CD4-positive, alpha-beta T cell treated with Interleukin-17A for 1 hour (primary cell): Measurements from ENCODE around the gene DNAAF5.
"Not testable (repeated sequence)": the region's sequence is repeated elsewhere in the genome, so short reads cannot be mapped to it uniquely, and the experiment has no call there.

Source experiments
- DNase-seq: peaks from one replicate; pipeline ENCODE4 v3.0.0-alpha.2; 2020

Gene DNAAF5

GRCh38 chr7:730501-731439 is 4.3 kb downstream of the DNAAF5 start:
- DNase-seq: no peak

DNA sequence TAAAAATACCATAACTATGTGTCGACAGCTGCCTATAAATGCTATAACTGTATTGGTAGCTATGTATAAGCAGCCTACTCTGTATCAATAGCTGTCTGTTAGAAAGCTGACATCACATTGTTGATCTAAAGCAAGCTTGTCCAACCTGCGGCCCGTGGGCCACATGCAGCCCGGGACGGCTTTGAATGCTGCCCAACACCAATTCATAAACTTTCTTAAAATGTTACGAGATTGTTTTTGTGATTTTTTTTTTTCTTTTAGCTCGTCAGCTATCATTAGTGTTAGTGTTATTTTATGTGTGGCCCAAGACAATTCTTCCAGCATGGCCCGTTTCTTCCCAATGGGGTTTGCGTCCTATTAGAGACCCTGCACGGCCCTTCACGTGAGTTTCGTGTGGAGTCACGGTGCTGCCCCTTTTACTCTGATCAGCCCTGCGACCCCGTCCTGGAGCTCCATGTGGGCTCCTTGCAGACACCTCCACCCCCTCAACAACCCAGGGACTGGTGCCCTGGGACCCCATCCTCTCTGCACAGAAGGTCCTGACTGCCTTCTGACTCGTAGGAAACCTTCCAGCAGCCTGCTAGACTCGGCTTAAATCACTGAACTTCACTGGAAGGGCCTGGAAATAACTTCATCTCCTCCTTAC is 5.1 kb downstream of the DNAAF5 start:
- DNase-seq: no peak

DNA sequence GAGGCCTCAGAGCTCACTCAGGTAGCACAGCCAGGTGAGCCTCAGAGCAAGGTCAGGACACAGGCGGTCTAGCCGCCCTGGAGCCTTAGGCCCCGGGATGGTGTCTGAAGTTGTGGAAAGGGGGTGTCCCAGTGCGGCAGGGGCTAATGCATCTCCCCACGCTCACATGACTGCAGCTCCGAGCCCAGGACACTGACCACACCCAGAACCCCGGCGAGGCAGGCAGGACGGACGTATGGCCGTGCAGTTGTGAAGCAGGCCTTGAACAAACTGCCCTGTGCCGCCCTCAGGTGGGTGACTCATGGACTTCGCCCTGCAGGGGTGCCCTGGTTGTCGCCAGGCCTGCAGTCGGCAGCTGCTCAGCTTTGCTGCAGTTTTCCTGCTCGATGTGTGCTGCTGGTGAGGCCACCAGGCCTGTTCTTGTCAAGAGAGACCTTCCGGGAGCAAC is 5.6 kb downstream of the DNAAF5 start:
- peak; percentile 19 for DNase-seq

DNA sequence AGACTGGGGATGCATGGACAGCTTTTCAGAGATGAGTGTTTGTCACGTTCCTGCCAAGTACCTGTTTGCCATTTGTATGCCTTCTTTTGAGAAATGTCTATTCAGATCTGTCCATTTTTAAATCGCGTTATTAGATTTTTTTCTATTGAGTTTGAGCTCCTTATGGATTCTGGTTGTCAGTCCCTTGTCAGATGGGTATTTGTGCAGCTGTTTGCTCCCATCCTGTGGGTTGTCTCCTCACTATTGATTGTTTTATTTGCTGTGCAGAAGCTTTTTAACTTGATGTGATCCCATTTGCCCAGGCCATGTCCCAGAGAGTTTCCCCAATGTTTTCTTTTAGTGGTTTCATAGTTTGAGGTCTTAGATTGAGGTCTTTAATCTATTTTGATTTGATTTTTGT is 6.1 kb downstream of the DNAAF5 start:
- no peak for DNase-seq

- no peak for DNase-seq
Observed at GRCh38 chr7:734214-734613, 7.7 kb downstream of the DNAAF5 start.

- no peak for DNase-seq
Observed at GRCh38 chr7:734808-735207, 8.3 kb downstream of the DNAAF5 start.

GRCh38 chr7:738241-738640 is 11.7 kb downstream of the DNAAF5 start:
- no peak for DNase-seq

DNA sequence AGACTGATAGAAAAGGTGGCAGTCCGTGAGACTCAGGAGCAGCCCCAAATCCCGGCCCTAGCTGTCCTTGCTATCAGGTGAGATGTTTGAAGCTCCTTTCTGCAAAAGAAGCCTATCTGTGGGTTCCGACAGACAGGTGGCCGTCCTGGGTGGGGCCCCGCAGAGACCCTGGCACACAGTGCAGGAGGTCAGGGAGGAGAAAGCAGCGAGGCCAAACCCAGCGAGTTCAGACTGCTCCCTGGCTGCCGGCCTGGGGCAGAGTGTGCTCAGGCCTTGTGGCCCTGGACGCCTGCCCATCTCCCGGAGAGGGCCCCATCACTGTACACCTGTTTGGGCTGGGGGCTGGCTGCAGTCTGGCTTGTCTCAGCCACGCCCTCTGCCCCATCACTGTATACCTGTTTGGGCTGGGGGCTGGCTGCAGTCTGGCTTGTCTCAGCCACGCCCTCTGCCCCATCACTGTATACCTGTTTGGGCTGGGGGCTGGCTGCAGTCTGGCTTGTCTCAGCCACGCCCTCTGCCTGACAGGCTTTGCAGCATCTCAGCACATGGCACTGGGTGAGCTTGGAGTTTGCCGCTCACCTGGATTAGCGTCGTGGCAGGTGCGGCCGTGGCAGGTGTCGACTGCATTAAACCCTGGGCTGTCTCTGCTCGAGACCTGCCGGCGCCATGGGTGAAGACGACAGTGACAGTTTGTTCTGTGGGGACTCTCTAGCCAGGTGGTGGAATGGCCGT is 12.4 kb downstream of the DNAAF5 start:
- no peak for DNase-seq

GRCh38 chr7:739455-739982 is 13.0 kb downstream of the DNAAF5 start:
- no peak for DNase-seq

DNA sequence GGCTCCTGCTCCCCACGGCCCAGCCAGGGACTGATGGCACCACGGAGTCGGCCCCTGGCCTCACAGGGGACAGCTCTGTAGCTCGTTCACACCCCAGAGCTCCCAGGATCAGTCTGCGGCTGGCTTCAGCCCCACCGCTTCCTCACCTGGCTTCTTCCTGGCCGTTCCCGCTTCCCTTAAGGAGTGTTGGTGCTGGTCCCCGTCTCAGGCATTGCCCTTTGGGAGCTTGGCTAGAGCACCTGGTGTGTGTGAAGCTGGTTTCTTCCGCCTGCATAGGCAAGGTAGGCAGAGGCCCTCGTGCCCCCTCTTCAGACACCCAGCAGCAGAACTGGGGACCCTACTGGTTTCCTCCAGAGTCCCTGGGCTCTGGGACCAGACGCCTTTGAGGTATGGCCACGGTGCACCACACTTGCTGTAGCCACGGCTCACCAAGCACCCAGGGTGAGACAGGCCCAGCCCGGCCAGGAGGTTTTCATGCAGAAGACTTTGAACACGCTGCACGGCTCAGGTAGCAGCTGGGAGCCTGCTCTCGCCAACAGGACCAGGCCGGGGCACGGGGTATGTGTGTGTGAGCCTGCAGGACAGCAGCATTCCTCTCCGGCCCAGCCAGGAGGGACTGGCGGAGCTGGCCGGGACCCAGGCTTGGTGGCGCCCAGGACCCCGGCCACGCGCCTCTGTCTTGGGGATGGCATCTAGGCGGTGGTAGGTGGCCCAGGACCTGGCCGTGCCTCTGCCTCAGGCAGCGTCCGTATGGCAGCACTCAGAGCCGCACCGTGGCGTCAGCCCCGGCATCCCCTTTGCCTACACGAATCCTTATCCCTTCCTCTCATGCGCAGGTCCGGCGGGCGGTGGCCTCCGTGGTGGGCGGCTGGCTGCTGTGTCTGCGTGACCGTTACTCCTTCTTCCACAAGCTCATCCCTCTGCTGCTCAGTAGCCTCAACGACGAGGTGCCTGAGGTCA is 13.8 kb downstream of the DNAAF5 start:
- no peak for DNase-seq

DNA sequence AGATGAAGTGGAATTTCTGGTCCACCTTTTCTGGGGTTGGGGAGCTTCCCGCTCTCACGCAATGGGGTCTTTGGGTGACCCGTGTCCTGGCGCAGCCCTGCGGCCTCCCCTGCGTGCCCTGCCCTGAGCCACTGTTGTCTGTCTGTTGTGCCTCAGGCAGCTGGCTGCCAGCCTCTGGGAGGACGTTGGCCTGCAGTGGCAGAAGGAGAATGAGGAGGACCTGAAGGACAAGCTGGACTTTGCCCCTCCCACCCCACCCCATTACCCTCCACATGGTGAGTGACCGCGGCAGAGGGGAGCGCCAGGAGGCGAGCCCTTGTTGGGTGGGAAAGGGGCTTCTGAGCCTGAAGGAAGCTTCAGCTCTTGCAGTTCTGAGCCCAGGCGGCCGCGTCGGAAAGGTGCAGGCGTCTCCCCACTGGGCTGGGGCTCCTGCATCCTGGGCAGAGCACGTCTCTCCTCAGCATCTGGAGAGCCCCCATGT is 14.7 kb downstream of the DNAAF5 start:
- no peak for DNase-seq

GRCh38 chr7:741850-742249 is 15.4 kb downstream of the DNAAF5 start:
- no peak for DNase-seq

DNA sequence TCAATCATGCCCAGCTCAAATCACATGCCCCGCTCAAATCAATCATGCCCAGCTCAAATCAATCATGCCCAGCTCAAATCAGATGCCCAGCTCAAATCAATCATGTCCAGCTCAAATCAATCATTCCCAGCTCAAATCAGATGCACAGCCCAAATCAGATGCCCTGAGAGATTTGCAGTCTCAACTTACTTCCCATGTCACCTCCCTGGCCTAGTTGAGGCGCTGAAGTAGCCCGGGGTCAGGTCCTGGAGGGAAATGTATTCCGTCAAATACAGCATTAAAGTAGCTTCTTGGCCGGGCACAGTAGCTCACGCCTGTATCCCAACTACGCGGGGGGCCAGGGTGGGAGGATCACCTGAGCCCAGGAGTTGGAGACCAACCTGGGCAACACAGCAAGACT is 16.3 kb downstream of the DNAAF5 start:
- DNase-seq: no peak

GRCh38 chr7:743341-744127 is 17.0 kb downstream of the DNAAF5 start:
- not testable (repeated sequence) for DNase-seq

GRCh38 chr7:744128-744520 is 17.6 kb downstream of the DNAAF5 start:
- DNase-seq: not testable (repeated sequence)

GRCh38 chr7:744854-745430 is 18.4 kb downstream of the DNAAF5 start:
- DNase-seq: no peak

GRCh38 chr7:745431-746154 is 19.1 kb downstream of the DNAAF5 start:
- DNase-seq: no peak

GRCh38 chr7:746155-747061 is 19.9 kb downstream of the DNAAF5 start:
- no peak for DNase-seq

DNA sequence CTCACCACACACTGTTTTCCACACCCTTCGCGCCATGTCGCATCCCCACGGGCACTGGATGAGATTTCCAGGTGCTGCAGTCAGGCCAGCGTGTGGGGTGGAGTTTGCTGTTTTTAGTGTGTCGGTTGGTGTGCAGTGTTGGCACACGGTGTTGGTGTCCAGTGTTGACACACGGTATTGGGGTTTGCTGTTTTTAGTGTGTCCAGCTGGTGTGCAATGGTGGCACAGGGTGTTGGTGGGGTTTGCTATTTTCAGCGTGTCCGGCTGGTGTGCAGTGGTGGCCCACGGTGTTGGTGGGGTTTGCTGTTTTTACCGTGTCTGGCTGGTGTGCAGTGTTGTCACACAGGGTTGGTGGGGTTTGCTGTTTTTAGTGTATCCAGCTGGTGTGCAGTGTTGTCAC is 20.7 kb downstream of the DNAAF5 start:
- DNase-seq: no peak
